22Rv1 (cell line): Measurements from ENCODE around the gene WDR5.

ENCODE experiments used
- H3K27ac ChIP-seq: fragments of 450-650 bp; 2 replicates; pipeline ENCODE4 v1.5.1; 2017
- CTCF ChIP-seq: fragments of 450-650 bp; IDR thresholded peaks from 2 replicates; pipeline ENCODE4 v1.5.1; 2017; ENCODE audit warnings: mild to moderate bottlenecking
- ZFX ChIP-seq: fragments of 450-650 bp; IDR thresholded peaks from 2 replicates; pipeline ENCODE4 v1.6.1; 2017; ENCODE audit warnings: antibody characterized with exemption, borderline replicate concordance

The WDR5 gene

GRCh38 chr9:134155812-134156377, 20.0 kb downstream of the WDR5 start:
- TF ChIP-seq CTCF: no peak
- no peak for TF ChIP-seq ZFX
- H3K27ac ChIP-seq: no peak overlapping the region

- no peak overlapping the region for H3K27ac ChIP-seq
- no peak for TF ChIP-seq CTCF
- no peak for TF ChIP-seq ZFX
Measured at GRCh38 chr9:134156564-134157377, 20.9 kb downstream of the WDR5 start.

GRCh38 chr9:134157378-134157885, 21.6 kb downstream of the WDR5 start:
- no peak overlapping the region for H3K27ac ChIP-seq
- TF ChIP-seq ZFX (no peak), CTCF (no peak)

GRCh38 chr9:134158242-134158641, 22.4 kb downstream of the WDR5 start:
- H3K27ac ChIP-seq: no peak overlapping the region
- no peak for TF ChIP-seq CTCF
- no peak for TF ChIP-seq ZFX

GRCh38 chr9:134158753-134159392, 23.0 kb downstream of the WDR5 start:
- H3K27ac ChIP-seq: no peak overlapping the region
- TF ChIP-seq ZFX: no peak
- TF ChIP-seq CTCF: no peak

- no peak overlapping the region for H3K27ac ChIP-seq
- TF ChIP-seq CTCF (no peak), ZFX (no peak)
Measured at GRCh38 chr9:134159566-134160245, 23.8 kb downstream of the WDR5 start.
